ENCODE data around the gene TPI1.

Gene TPI1

DNA sequence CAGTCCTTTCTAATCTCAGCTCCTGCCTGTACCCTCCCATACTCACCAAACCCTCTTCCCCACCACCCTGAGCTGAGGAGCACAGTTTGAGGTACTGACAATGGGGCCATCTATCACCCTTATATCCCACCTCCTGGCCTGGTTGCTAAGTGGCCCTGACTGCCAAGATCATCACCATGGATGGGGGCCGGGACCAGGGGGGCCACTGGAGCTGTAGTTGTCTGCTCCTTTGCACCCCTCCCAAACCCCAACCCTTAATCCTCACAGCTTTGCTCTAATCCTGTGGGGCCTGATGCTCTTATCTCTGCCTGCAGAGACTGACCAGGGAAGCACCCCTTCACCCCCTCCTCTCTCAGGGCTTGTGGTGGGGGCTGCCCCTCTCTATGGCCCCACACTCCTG, 27.0 kb upstream of the TPI1 start:
- H3K4me3 ChIP-seq (ENCODE audit: low read depth, low read length), result no peak overlapping the region
- TF ChIP-seq, protein P1, sequence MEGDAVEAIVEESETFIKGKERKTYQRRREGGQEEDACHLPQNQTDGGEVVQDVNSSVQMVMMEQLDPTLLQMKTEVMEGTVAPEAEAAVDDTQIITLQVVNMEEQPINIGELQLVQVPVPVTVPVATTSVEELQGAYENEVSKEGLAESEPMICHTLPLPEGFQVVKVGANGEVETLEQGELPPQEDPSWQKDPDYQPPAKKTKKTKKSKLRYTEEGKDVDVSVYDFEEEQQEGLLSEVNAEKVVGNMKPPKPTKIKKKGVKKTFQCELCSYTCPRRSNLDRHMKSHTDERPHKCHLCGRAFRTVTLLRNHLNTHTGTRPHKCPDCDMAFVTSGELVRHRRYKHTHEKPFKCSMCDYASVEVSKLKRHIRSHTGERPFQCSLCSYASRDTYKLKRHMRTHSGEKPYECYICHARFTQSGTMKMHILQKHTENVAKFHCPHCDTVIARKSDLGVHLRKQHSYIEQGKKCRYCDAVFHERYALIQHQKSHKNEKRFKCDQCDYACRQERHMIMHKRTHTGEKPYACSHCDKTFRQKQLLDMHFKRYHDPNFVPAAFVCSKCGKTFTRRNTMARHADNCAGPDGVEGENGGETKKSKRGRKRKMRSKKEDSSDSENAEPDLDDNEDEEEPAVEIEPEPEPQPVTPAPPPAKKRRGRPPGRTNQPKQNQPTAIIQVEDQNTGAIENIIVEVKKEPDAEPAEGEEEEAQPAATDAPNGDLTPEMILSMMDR (IDR thresholded peaks at IDR 0.05; ENCODE audit: control insufficient read depth, extremely low read depth, insufficient read depth), result no peak
- no peak for DNase-seq (ENCODE audit: low read depth)

DNA sequence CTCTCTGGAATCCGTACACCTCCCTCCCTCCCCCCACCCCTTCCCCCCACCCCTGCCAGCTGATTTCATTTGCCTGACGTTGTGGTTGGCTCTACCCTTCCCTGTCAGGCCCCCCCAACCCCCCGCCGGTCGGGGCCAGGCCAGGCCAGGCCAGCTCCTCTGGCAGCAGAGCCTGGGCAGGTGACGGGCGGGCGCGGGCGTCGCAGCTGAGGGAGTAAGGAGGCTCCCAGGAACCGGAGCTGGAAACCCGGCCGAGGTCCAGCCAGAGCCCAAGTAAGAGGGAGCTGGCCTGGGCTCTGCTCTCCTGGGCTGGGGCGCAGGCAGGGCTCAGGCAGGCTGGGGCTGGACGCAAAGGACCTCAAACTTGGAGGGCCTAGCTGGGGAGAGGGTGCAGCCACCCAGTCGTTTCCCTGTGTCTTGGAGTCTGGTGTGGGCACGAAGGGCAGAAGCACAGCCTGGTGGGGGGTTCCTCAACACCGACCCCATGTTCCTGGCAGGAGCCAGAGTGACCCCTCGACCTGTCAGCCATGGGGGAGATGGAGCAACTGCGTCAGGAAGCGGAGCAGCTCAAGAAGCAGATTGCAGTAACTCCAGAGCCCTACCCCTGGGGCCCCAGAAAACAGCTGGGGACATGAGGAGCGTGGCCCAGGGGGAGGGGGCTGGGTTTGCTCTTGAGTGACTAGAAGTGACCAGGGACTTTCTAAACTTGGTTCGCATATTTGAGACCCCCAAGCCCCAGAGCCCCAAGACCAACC, 26.4 kb upstream of the TPI1 start, which contains the start of gene GNB3:
Gene GNB3, plus strand, starts transcription at position 165 of the 755 bp plus-strand sequence. Its CDS starts 363 bp downstream, at position 528.
- TF ChIP-seq, protein P1 (IDR thresholded peaks at IDR 0.05; ENCODE audit: control insufficient read depth, extremely low read depth, insufficient read depth), result no peak
- DNase-seq (ENCODE audit: low read depth), result no peak
- no peak within 1 kb of the TSS for H3K4me3 ChIP-seq (ENCODE audit: low read depth, low read length)

DNA sequence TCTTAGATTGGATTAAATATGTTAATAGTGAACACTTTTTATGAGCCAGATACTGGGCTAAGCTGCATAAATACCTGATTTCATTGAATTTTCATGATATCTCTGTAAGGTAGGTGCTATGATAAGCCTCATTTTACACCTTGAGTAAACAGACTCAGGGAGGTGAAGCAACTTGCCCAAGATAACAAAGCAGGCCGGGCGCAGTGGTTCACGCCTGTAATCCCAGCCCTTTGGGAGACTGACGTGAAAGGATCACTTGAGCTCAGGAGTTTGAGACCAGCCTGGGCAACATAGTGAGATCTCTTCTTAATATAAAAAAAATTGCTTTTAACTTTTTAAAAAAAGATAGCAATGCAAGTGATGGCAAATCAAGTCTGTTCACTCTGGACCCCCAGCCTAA, 25.3 kb upstream of the TPI1 start:
- no peak for DNase-seq (ENCODE audit: low read depth)
- TF ChIP-seq, protein P1 (IDR thresholded peaks at IDR 0.05; ENCODE audit: control insufficient read depth, extremely low read depth, insufficient read depth), result no peak

DNA sequence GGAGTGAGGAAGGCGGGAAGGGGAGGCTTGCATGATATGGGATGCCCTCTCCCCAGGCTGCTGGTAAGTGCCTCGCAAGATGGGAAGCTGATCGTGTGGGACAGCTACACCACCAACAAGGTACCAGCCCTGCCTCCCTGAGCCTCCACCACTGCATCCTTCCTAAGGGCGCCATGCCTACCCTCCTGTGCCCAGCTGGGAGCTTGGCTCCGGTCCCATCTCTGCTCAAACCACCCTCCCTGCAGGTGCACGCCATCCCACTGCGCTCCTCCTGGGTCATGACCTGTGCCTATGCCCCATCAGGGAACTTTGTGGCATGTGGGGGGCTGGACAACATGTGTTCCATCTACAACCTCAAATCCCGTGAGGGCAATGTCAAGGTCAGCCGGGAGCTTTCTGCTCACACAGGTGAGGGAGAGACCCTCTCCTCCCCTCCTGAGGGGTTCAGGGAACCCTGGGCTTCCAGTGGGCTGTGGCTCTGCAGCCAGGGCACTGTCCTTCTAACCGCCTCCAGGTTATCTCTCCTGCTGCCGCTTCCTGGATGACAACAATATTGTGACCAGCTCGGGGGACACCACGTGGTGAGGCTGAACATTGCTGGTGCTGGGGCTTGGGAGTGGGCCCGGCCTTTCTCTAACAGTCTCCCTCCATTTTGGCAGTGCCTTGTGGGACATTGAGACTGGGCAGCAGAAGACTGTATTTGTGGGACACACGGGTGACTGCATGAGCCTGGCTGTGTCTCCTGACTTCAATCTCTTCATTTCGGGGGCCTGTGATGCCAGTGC, 24.0 kb upstream of the TPI1 start:
- DNase-seq (ENCODE audit: low read depth), result no peak
- H3K4me3 ChIP-seq (ENCODE audit: low read depth, low read length), result no peak overlapping the region
- TF ChIP-seq, protein P1 (IDR thresholded peaks at IDR 0.05; ENCODE audit: control insufficient read depth, extremely low read depth, insufficient read depth), result no peak

More for the DNA sequence above, 25.3 kb upstream of the TPI1 start:
- H3K4me3 ChIP-seq (ENCODE audit: low read depth, low read length), result no peak overlapping the region

DNA sequence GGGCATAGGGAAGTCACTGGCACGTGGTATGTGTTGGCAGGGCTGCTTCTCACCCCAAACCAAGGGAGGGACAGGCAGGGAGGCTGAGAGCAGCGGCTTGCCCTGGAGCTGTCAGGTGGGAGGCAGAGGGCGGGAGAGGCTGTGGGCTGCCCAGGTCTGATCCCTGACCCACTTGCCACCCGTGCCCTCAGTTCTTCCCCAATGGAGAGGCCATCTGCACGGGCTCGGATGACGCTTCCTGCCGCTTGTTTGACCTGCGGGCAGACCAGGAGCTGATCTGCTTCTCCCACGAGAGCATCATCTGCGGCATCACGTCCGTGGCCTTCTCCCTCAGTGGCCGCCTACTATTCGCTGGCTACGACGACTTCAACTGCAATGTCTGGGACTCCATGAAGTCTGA, 21.9 kb upstream of the TPI1 start:
- DNase-seq (ENCODE audit: low read depth), result no peak
- H3K4me3 ChIP-seq (ENCODE audit: low read depth, low read length), result no peak overlapping the region
- TF ChIP-seq, protein P1 (IDR thresholded peaks at IDR 0.05; ENCODE audit: control insufficient read depth, extremely low read depth, insufficient read depth), result no peak

DNA sequence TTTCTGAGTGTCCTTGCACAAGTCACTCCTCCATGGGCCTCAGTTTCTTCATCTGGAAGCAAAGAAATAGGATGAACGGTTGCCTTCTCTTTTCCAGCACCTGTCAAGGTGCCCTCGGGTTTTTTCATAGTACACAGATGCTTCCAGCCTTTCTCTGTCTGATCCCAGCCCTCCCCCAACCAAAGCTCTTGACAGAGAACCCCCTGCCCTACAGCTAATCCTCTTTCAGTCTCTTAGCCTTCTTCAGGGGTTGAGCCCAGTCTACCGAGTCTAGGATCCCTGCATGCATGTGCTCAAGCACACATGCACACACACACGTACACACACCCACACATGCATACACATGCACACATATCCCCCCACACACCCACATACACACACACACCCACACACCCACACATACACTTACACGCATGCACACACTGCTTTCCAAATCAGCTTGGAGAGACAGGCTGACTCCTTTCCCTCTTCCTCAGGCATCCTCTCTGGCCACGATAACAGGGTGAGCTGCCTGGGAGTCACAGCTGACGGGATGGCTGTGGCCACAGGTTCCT, 20.9 kb upstream of the TPI1 start:
- H3K4me3 ChIP-seq (ENCODE audit: low read depth, low read length), result no peak overlapping the region
- TF ChIP-seq, protein P1 (IDR thresholded peaks at IDR 0.05; ENCODE audit: control insufficient read depth, extremely low read depth, insufficient read depth), result no peak
- DNase-seq (ENCODE audit: low read depth), result no peak

Data from LNCaP clone FGC (cell line).